ENCODE results near the gene TRPM3.
A peak's percentile ranks its signal among the peaks of the same experiment; 100 is the strongest.

Gene TRPM3

GRCh38 chr9:70529833-70530232 is 591.6 kb downstream of the TRPM3 start:
- DNase-seq (ENCODE audit: low read depth, low spot score): no peak

GRCh38 chr9:70529377-70529776 is 592.0 kb downstream of the TRPM3 start:
- DNase-seq (ENCODE audit: low read depth, low spot score): no peak

GRCh38 chr9:70526902-70527301 is 594.5 kb downstream of the TRPM3 start:
- DNase-seq (ENCODE audit: low read depth, low spot score): no peak

GRCh38 chr9:70525519-70525918 is 595.9 kb downstream of the TRPM3 start:
- DNase-seq (ENCODE audit: low read depth, low spot score): no peak

GRCh38 chr9:70519912-70520724 is 601.3 kb downstream of the TRPM3 start:
- DNase-seq (ENCODE audit: low read depth, low spot score): no peak

- DNase-seq (ENCODE audit: low read depth, low spot score): no peak
Measured at GRCh38 chr9:70517926-70518610, 603.4 kb downstream of the TRPM3 start.

GRCh38 chr9:70514273-70514672 is 607.1 kb downstream of the TRPM3 start:
- DNase-seq (ENCODE audit: low read depth, low spot score): no peak

GRCh38 chr9:70511858-70512257 is 609.6 kb downstream of the TRPM3 start:
- no peak for DNase-seq (ENCODE audit: low read depth, low spot score)

- peak; percentile 17 for DNase-seq (ENCODE audit: low read depth, low spot score)
Measured at GRCh38 chr9:70510157-70510770, 611.2 kb downstream of the TRPM3 start.

GRCh38 chr9:70506159-70506558 is 615.3 kb downstream of the TRPM3 start:
- no peak for DNase-seq (ENCODE audit: low read depth, low spot score)

- DNase-seq (ENCODE audit: low read depth, low spot score): no peak
Measured at GRCh38 chr9:70504834-70505233, 616.6 kb downstream of the TRPM3 start.

- no peak for DNase-seq (ENCODE audit: low read depth, low spot score)
Measured at GRCh38 chr9:70502690-70503089, 618.7 kb downstream of the TRPM3 start.

- DNase-seq (ENCODE audit: low read depth, low spot score): no peak
Measured at GRCh38 chr9:70500793-70501192, 620.6 kb downstream of the TRPM3 start.

- DNase-seq (ENCODE audit: low read depth, low spot score): no peak
Measured at GRCh38 chr9:70499621-70500020, 621.8 kb downstream of the TRPM3 start.

- DNase-seq (ENCODE audit: low read depth, low spot score): no peak
Measured at GRCh38 chr9:70498866-70499265, 622.6 kb downstream of the TRPM3 start.

GRCh38 chr9:70496244-70496643 is 625.2 kb downstream of the TRPM3 start:
- no peak for DNase-seq (ENCODE audit: low read depth, low spot score)

- no peak for DNase-seq (ENCODE audit: low read depth, low spot score)
Measured at GRCh38 chr9:70495514-70495913, 625.9 kb downstream of the TRPM3 start.

GRCh38 chr9:70494221-70494620 is 627.2 kb downstream of the TRPM3 start:
- no peak for DNase-seq (ENCODE audit: low read depth, low spot score)

- DNase-seq (ENCODE audit: low read depth, low spot score): no peak
Measured at GRCh38 chr9:70493029-70493428, 628.4 kb downstream of the TRPM3 start.

GRCh38 chr9:70492319-70492777 is 629.1 kb downstream of the TRPM3 start:
- no peak for DNase-seq (ENCODE audit: low read depth, low spot score)

- DNase-seq (ENCODE audit: low read depth, low spot score): no peak
Measured at GRCh38 chr9:70491426-70492318, 629.7 kb downstream of the TRPM3 start.

GRCh38 chr9:70490478-70490877 is 630.9 kb downstream of the TRPM3 start:
- DNase-seq (ENCODE audit: low read depth, low spot score): no peak

All from iPS DF 19.7 (cell line).